Stimulated activated naive CD8-positive, alpha-beta T cell treated with anti-CD3 and anti-CD28 coated beads, Interleukin-15, Interleukin-2, amounts not matched to agents 100 ng/mL and 50 ng/mL, for 24 hours (primary cell): Measurements from ENCODE around the gene ATP9B.

Source experiments
- H3K27ac Mint-ChIP-seq: one replicate; pipeline ENCODE4 v1.8.0; 2021; ENCODE audit warnings: mild to moderate bottlenecking, mixed read lengths
- H3K27me3 Mint-ChIP-seq: one replicate; pipeline ENCODE4 v1.8.0; 2021; ENCODE audit warnings: mixed read lengths
- H3K36me3 Mint-ChIP-seq: one replicate; pipeline ENCODE4 v1.8.0; 2021; ENCODE audit warnings: low read depth, mixed read lengths
- H3K4me1 Mint-ChIP-seq: one replicate; pipeline ENCODE4 v1.8.0; 2021; ENCODE audit warnings: low read depth, mixed read lengths
- H3K4me3 Mint-ChIP-seq: one replicate; pipeline ENCODE4 v1.8.0; 2021; ENCODE audit warnings: mild to moderate bottlenecking, mixed read lengths
- H3K9me3 Mint-ChIP-seq: one replicate; pipeline ENCODE4 v1.8.0; 2021; ENCODE audit warnings: mixed read lengths

The ATP9B gene

GRCh38 chr18:79387214-79387613, 318.0 kb downstream of the ATP9B start:
- H3K27me3 Mint-ChIP-seq, result peaks cover 30% of the 10 kb centered on the region
- peaks cover 15% of the 10 kb centered on the region for H3K4me1 Mint-ChIP-seq
- H3K27ac Mint-ChIP-seq, result no peak overlapping the region
- H3K36me3 Mint-ChIP-seq, result no peaks in the 10 kb centered on the region
- no peaks in the 10 kb centered on the region for H3K9me3 Mint-ChIP-seq
- H3K4me3 Mint-ChIP-seq, result no peak overlapping the region

- Mint-ChIP-seq H3K36me3 (no peaks in the 10 kb centered on the region), H3K4me1 (peaks cover 19% of the 10 kb centered on the region), H3K27me3 (peaks cover 33% of the 10 kb centered on the region), H3K4me3 (no peak overlapping the region), H3K9me3 (no peaks in the 10 kb centered on the region), H3K27ac (no peak overlapping the region)
These were observed 318.4 kb downstream of the ATP9B start for GRCh38 chr18:79387615-79388014.

- peaks cover 23% of the 10 kb centered on the region for H3K4me1 Mint-ChIP-seq
- H3K27me3 Mint-ChIP-seq, result peaks cover 33% of the 10 kb centered on the region
- H3K9me3 Mint-ChIP-seq, result no peaks in the 10 kb centered on the region
- no peak overlapping the region for H3K4me3 Mint-ChIP-seq
- no peaks in the 10 kb centered on the region for H3K36me3 Mint-ChIP-seq
- H3K27ac Mint-ChIP-seq, result no peak overlapping the region
These were observed 318.8 kb downstream of the ATP9B start for GRCh38 chr18:79388043-79388442.

GRCh38 chr18:79389689-79390088, 320.5 kb downstream of the ATP9B start:
- no peaks in the 10 kb centered on the region for H3K36me3 Mint-ChIP-seq
- no peak overlapping the region for H3K4me3 Mint-ChIP-seq
- H3K4me1 Mint-ChIP-seq, result peaks cover 30% of the 10 kb centered on the region
- no peaks in the 10 kb centered on the region for H3K9me3 Mint-ChIP-seq
- H3K27ac Mint-ChIP-seq, result no peak overlapping the region
- H3K27me3 Mint-ChIP-seq, result peaks cover 33% of the 10 kb centered on the region

- H3K4me1 Mint-ChIP-seq, result peaks cover 33% of the 10 kb centered on the region
- H3K4me3 Mint-ChIP-seq, result peak overlapping the region; percentile 7
- H3K9me3 Mint-ChIP-seq, result no peaks in the 10 kb centered on the region
- no peaks in the 10 kb centered on the region for H3K36me3 Mint-ChIP-seq
- H3K27ac Mint-ChIP-seq, result peak overlapping the region; percentile 21
- peaks cover 33% of the 10 kb centered on the region for H3K27me3 Mint-ChIP-seq
These were observed 323.0 kb downstream of the ATP9B start for GRCh38 chr18:79392226-79392625.

- no peaks in the 10 kb centered on the region for H3K9me3 Mint-ChIP-seq
These were observed 324.0 kb downstream of the ATP9B start for GRCh38 chr18:79393181-79393634.

GRCh38 chr18:79393635-79394533, 324.7 kb downstream of the ATP9B start:
- Mint-ChIP-seq H3K36me3 (peaks cover 16% of the 10 kb centered on the region), H3K27ac (peak overlapping the region; percentile 89), H3K4me3 (peak overlapping the region; percentile 85), H3K27me3 (peaks cover 23% of the 10 kb centered on the region), H3K9me3 (no peaks in the 10 kb centered on the region), H3K4me1 (peaks cover 31% of the 10 kb centered on the region)

More at GRCh38 chr18:79393181-79393634, 324.0 kb downstream of the ATP9B start:
- Mint-ChIP-seq H3K27me3 (peaks cover 28% of the 10 kb centered on the region), H3K27ac (peak overlapping the region; percentile 89), H3K4me3 (peak overlapping the region; percentile 85), H3K4me1 (peaks cover 27% of the 10 kb centered on the region), H3K36me3 (peaks cover 9% of the 10 kb centered on the region)

- Mint-ChIP-seq H3K9me3 (no peaks in the 10 kb centered on the region), H3K36me3 (peaks cover 21% of the 10 kb centered on the region), H3K4me3 (peak overlapping the region; percentile 77), H3K27ac (peak overlapping the region; percentile 90), H3K27me3 (peaks cover 17% of the 10 kb centered on the region), H3K4me1 (peaks cover 34% of the 10 kb centered on the region)
These were observed 325.5 kb downstream of the ATP9B start for GRCh38 chr18:79394534-79395307.

- Mint-ChIP-seq H3K27ac (peak overlapping the region; percentile 90), H3K9me3 (no peaks in the 10 kb centered on the region), H3K4me1 (peaks cover 34% of the 10 kb centered on the region), H3K4me3 (peak overlapping the region; percentile 77), H3K27me3 (peaks cover 15% of the 10 kb centered on the region), H3K36me3 (peaks cover 21% of the 10 kb centered on the region)
These were observed 326.1 kb downstream of the ATP9B start for GRCh38 chr18:79395308-79395640.

- Mint-ChIP-seq H3K9me3 (no peaks in the 10 kb centered on the region), H3K4me1 (peaks cover 34% of the 10 kb centered on the region), H3K36me3 (peaks cover 22% of the 10 kb centered on the region), H3K27ac (peak within 1 kb of the TSS; percentile 90), H3K27me3 (peaks cover 10% of the 10 kb centered on the region), H3K4me3 (peak within 1 kb of the TSS; percentile 92)
These were observed 326.7 kb downstream of the ATP9B start, which contains the start of gene NFATC1 for GRCh38 chr18:79395761-79396404. Gene NFATC1, plus strand, starts transcription at chr18:79395930. Its CDS starts 295 bp downstream, at chr18:79396225.

- Mint-ChIP-seq H3K36me3 (peaks cover 28% of the 10 kb centered on the region), H3K4me1 (peaks cover 42% of the 10 kb centered on the region), H3K27me3 (peaks cover 6% of the 10 kb centered on the region), H3K9me3 (no peaks in the 10 kb centered on the region), H3K27ac (peak overlapping the region; percentile 31), H3K4me3 (peak overlapping the region; percentile 92)
These were observed 327.4 kb downstream of the ATP9B start for GRCh38 chr18:79396431-79397246.

GRCh38 chr18:79397247-79397829, 328.1 kb downstream of the ATP9B start:
- Mint-ChIP-seq H3K4me1 (peaks cover 44% of the 10 kb centered on the region), H3K27me3 (peaks cover 2% of the 10 kb centered on the region), H3K4me3 (peak overlapping the region; percentile 92), H3K9me3 (no peaks in the 10 kb centered on the region), H3K27ac (no peak overlapping the region), H3K36me3 (peaks cover 32% of the 10 kb centered on the region)

GRCh38 chr18:79397830-79398761, 328.9 kb downstream of the ATP9B start:
- Mint-ChIP-seq H3K4me1 (peaks cover 44% of the 10 kb centered on the region), H3K36me3 (peaks cover 39% of the 10 kb centered on the region), H3K4me3 (peak overlapping the region; percentile 92), H3K9me3 (no peaks in the 10 kb centered on the region), H3K27ac (peak overlapping the region; percentile 95), H3K27me3 (no peaks in the 10 kb centered on the region)
